ENCODE results near the gene ABCC1.
"Not testable (repeated sequence)": the region's sequence is repeated elsewhere in the genome, so short reads cannot be mapped to it uniquely, and the experiment has no call there.

The ABCC1 gene

GRCh38 chr16:16158082-16158658, 208.8 kb downstream of the ABCC1 start:
- Histone ChIP-seq H3K27ac (no peak overlapping the region), H3K4me3 (no peak overlapping the region)

- Histone ChIP-seq H3K27ac (no peak overlapping the region), H3K4me3 (no peak overlapping the region)
Observed at GRCh38 chr16:16158741-16159374, 209.4 kb downstream of the ABCC1 start.

GRCh38 chr16:16159662-16160061, 210.2 kb downstream of the ABCC1 start:
- Histone ChIP-seq H3K27ac (no peak overlapping the region), H3K4me3 (no peak overlapping the region)

- Histone ChIP-seq H3K4me3 (no peak overlapping the region), H3K27ac (no peak overlapping the region)
Observed at GRCh38 chr16:16161319-16161718, 211.9 kb downstream of the ABCC1 start.

- not testable (repeated sequence) for H3K4me3 ChIP-seq, H3K27ac ChIP-seq
Observed at GRCh38 chr16:16161840-16162239, 212.4 kb downstream of the ABCC1 start.

GRCh38 chr16:16162591-16162990, 213.2 kb downstream of the ABCC1 start:
- no peak overlapping the region for H3K27ac ChIP-seq
- no peak overlapping the region for H3K4me3 ChIP-seq

- Histone ChIP-seq H3K4me3 (no peak overlapping the region), H3K27ac (no peak overlapping the region)
Observed at GRCh38 chr16:16163109-16163508, 213.7 kb downstream of the ABCC1 start.

- Histone ChIP-seq H3K4me3 (no peak overlapping the region), H3K27ac (no peak overlapping the region)
Observed at GRCh38 chr16:16163571-16163970, 214.2 kb downstream of the ABCC1 start.

- Histone ChIP-seq H3K27ac (no peak overlapping the region), H3K4me3 (no peak overlapping the region)
Observed at GRCh38 chr16:16164243-16164642, 214.8 kb downstream of the ABCC1 start.

GRCh38 chr16:16166085-16166484, 216.7 kb downstream of the ABCC1 start:
- no peak overlapping the region for H3K4me3 ChIP-seq
- no peak overlapping the region for H3K27ac ChIP-seq

- no peak overlapping the region for H3K27ac ChIP-seq
- no peak overlapping the region for H3K4me3 ChIP-seq
Observed at GRCh38 chr16:16166949-16167348, 217.5 kb downstream of the ABCC1 start.

- Histone ChIP-seq H3K27ac (no peak overlapping the region), H3K4me3 (no peak overlapping the region)
Observed at GRCh38 chr16:16167927-16168326, 218.5 kb downstream of the ABCC1 start.

- no peak overlapping the region for H3K27ac ChIP-seq
- H3K4me3 ChIP-seq = no peak overlapping the region
Observed at GRCh38 chr16:16168431-16168830, 219.0 kb downstream of the ABCC1 start.

GRCh38 chr16:16169615-16170014, 220.2 kb downstream of the ABCC1 start:
- Histone ChIP-seq H3K4me3 (no peak overlapping the region), H3K27ac (no peak overlapping the region)

- Histone ChIP-seq H3K27ac (no peak overlapping the region), H3K4me3 (no peak overlapping the region)
Observed at GRCh38 chr16:16171332-16171919, 222.0 kb downstream of the ABCC1 start.

- no peak overlapping the region for H3K27ac ChIP-seq
- no peak overlapping the region for H3K4me3 ChIP-seq
Observed at GRCh38 chr16:16172991-16173390, 223.6 kb downstream of the ABCC1 start.

- Histone ChIP-seq H3K27ac (no peak overlapping the region), H3K4me3 (no peak overlapping the region)
Observed at GRCh38 chr16:16175296-16175695, 225.9 kb downstream of the ABCC1 start.

GRCh38 chr16:16176328-16176727, 226.9 kb downstream of the ABCC1 start:
- H3K4me3 ChIP-seq = no peak overlapping the region
- no peak overlapping the region for H3K27ac ChIP-seq

- Histone ChIP-seq H3K27ac (no peak overlapping the region), H3K4me3 (no peak overlapping the region)
Observed at GRCh38 chr16:16178455-16179162, 229.2 kb downstream of the ABCC1 start.

GRCh38 chr16:16181748-16182147, 232.3 kb downstream of the ABCC1 start:
- H3K4me3 ChIP-seq, H3K27ac ChIP-seq: not testable (repeated sequence)

- Histone ChIP-seq H3K27ac (no peak overlapping the region), H3K4me3 (no peak overlapping the region)
Observed at GRCh38 chr16:16182918-16183317, 233.5 kb downstream of the ABCC1 start.

All from skin epidermis (tissue), 12 donors.